GM21360 (cell line): ENCODE data around the gene DDX39B.
A peak's percentile ranks its signal among the peaks of the same experiment; 100 is the strongest.
"Not testable (repeated sequence)": the region's sequence is repeated elsewhere in the genome, so short reads cannot be mapped to it uniquely, and the experiment has no call there.

ENCODE experiments used
- ATAC-seq: cut with Tn5 transposase; IDR thresholded peaks from one replicate; pipeline ENCODE4 v1.9.1; 2021; ENCODE audit warnings: mild to moderate bottlenecking, moderate library complexity; ENCODE audit not compliant: unreplicated experiment

Gene DDX39B

DNA sequence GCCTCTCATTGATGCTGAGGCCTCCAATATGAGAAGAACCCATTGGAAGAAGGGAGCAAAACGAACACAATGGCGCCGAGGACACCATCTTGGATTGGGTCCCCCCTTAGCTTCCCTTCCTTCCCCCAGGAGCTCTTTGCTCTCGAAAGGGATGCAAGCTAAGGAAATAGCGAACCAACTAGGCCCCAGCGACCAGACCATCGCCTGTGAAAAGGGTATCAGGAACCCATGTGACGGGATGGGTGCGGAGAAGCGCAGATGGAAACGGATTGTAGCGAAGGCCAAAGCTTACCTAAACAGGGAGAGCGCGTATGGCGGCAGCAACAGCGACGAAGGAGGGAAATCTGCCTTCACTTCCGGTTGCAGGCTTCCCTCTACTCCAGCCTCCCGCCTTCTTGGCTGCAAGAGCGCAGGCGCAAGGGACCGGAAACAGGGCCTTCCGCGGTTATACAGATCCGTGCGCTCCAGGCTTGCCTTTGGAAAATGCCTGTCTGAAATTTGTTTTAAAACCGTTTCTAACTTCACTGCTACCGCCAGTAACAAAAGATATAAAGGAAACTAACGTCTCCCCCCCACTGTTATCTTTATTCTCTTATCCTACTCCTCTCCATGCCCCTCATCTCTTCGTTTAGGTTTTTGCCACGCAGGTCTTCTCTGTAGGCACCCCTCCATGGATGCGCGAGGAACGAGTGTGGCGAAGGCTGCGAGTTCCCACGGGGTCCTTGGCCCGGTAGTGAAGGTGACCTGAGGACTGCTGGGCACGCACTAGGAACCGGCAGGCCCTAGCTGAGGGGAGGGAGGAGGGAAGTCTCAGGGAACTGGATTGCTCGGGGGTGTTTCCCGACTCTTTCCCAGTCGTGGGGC lies at the start of gene DDX39B:
TSS of gene DDX39B (minus strand) at position 346 of the 864 bp plus-strand sequence. CDS start 1,471 bp downstream, outside the sequence.
- ATAC-seq, result peak; percentile 56

DNA sequence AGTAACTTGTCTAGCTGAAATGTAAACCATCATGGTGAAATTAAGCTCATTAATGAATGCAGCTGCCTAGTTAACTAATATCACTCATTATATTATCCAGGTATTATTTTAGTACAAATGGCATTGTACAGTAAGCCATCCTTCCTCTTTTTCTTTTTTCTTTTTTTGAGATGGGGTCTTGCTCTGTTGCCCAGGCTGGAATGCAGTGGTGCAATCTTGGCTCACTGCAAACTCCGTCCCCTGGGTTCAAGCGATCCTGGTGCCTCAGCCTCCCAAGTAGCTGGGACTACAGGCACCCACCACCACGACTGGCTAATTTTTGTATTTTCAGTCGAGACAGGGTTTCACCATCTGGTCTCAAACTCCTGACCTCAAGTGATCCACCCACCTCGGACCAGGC lies 48.9 kb upstream of the DDX39B start:
- not testable (repeated sequence) for ATAC-seq

DNA sequence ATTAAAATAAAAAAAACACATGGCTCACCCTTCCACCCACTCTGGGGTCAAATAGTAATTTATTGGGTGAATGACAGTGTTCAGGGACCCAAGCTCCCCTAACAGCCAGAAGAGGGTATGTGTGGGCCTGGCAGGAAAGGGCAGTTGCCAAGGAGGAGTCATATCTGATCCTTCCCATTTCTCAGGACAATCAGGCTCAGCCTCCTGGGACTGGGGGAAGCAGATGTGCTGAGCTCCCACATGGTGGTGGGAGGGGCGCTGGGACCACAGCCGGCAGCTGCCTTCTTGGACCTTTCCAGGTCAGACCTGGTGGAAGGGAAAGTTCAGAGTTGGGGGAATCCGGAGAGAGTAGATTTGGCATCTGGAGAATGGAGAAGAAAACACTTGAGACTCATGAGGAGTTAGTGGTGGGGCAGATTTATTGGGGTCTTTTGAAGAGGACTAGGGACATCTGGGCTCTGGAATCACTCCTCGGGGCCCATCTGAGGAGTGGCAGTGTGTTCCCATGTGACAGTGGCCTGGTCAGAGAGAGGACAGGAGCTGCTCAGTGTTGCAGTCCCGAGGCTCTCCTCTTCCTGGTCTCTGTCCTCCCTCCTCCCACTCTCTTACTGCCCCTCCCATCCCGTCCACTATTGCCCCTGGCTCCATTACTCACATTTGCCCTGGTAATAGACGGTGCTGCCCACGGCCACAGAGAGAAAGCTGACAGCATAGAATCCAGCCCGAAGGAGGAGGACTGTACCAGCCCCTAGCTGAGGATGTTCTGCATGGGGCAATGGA lies 47.3 kb upstream of the DDX39B start:
- no peak for ATAC-seq

DNA sequence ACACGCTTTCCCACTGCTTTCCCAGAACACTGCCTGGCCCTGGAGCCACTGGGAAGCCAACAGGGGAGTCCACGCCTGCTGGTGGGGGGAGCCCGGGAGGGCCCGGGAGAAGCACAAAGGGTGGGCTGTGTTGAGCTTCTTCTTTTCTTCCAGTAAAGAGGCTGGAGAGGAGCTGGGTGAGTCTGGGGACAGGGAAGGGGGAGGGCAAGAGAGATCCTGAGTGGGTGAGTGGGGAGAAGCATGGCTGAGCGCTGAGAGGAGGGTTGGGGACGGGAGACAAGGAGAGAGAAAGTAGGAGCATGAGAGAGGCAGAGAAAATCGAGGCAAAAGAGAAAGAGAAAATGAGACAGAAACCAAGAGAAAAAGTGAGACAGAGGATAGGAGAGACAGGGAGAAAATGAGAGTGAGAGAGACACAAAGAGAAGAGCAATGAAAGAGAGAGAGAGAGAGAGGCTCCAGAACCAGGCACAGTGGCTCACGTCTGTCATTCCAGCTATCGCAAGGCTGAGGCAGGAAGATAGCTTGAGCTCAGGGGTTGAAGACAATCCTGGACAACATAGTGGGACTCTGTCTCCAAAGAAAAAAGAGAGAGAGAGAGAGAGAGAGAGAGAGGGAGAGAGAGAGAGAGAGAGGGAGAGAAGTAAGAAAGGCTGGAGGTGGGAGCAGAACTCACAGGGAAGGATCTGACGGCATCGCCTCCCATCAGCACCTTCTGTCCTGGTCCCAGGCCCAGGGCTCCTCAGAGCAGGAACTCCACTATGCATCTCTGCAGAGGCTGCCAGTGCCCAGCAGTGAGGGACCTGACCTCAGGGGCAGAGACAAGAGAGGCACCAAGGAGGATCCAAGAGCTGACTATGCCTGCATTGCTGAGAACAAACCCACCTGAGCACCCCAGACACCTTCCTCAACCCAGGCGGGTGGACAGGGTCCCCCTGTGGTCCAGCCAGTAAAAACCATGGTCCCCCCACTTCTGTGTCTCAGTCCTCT lies 46.3 kb upstream of the DDX39B start:
- ATAC-seq, result no peak

DNA sequence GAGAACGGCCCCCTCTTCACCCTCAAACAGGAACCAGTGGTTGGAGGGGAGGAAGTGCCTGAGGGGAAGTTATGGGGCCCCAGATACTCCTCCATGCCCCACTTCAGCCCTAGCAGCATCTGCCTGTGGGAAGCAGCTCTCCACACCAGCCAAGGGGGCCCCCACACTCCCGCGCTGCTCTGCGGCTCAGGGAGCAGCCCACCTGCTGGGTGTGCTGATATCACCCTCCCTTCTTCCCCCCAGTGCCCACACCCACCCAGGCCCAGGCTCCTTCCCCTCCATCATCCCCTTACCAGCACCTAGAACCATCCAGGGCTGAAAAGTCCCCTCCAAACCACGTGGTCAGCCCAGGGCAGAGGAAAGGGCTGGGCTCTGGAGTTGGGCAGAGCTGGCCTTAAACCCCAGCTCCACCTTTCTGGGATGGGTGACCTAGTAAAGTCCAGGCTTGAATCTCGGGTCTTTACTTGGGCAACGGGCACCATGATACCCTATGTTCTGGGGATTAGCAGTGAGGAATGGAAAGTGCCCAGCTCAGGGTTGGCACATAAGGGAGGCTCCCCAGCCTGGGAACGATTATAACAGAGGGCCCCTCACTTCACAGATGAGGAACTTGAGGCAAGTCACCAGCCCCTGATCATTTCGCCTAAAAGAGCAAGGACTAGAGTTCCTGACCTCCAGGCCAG lies 44.9 kb upstream of the DDX39B start:
- ATAC-seq, result no peak

DNA sequence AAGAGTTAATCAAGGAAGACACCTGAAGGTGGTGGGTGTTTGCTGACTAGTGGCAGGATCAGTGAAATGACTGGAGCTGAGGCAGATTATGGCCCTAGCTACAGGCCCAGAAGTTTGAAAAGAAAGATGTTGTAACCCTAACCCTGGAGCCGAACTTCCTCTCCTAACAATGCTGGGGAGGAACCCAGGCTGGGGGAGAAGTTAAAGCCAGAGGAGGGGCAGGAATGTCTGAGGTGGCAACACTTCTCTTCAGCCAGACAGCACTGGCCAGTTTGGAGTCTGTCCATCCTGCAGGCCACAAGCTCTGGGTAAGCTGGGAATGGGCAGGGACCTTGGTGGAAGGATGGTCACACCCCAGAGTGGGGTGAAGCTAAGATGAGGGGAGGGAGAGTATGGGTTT lies 44.2 kb upstream of the DDX39B start, which contains the start of gene LST1:
TSS of gene LST1 (plus strand) at position 270 of the 400 bp plus-strand sequence. CDS start 1,023 bp downstream, outside the sequence.
- no peak for ATAC-seq

DNA sequence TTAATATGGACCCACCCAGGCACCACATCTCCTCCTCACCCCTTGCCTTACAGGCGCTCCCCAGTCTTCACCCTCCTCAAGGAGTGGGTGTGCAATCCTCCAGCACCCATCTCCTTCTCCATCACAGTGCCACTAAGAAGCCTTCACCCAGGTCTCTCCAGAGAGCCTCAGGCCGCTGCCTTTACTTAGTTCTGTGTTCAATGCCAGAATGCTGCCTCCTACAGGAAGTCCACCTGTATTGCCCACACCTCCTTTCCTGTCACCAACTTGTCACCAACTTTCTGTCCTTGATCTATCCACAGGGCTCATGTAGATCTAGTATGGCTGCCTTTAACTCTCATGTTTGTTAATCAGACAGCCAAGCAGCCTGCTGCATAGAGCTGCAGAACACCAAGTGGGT lies 43.7 kb upstream of the DDX39B start:
- no peak for ATAC-seq

DNA sequence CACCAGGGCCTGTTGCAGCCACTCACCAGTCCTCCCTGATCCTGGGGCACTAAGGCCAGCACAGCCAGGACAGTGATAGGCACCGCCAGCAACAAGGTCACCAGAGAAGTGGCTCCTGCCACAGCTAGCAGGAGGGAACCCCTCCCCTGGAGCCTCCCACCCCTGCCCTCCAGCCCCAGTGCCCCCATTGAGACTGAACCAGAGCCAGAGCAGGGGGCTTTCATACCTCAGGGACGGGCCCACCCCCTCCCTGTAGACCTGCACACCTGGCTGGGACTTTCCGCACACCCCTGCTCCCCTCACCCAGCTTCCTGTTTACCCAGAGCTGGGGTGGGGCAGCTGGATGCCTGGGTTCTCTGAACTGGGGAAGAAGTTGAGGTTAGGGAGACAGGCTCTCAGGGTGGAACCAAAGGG lies 40.4 kb upstream of the DDX39B start, which contains the start of gene LTB:
TSS of gene LTB (minus strand) at position 195 of the 414 bp plus-strand sequence. CDS start at position 188, 7 bp downstream.
- no peak for ATAC-seq

DNA sequence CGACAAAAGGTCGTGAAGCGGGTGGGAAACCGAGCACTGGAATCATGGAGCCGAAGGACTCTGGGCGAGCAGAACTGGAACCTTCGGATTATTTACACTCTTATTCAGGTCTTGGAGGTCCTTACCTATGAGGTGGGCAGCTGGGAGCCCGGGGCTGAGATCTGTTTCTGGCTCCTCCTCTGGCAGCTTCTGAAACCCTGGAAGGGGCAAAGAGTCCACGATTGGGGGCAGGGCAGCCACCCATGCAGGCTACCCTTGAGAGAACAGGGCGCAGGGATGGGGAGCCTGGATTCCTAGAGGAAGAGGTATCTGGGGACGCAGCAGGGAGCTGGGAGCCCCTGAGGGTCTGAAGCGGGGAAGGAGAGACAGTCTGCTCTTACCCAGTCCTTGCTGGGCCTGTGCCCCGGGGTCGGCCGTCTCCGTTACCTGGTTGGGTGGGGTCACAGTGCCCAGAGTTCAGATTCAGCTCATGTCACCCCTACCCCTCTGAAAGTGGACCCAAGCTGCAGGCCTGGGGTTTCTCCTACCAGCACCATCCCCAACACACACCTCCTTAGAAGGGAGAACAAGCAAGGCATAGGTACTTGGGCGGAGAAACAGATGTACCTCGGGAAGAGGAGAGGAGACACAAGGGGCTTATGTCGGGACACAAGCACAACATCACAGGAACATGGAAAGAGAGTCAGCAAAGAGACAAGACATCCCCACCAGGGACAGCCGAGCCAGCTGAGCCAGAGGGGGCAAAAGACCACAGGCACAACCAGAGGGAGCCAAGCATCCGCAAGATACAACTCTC lies 39.8 kb upstream of the DDX39B start:
- no peak for ATAC-seq

DNA sequence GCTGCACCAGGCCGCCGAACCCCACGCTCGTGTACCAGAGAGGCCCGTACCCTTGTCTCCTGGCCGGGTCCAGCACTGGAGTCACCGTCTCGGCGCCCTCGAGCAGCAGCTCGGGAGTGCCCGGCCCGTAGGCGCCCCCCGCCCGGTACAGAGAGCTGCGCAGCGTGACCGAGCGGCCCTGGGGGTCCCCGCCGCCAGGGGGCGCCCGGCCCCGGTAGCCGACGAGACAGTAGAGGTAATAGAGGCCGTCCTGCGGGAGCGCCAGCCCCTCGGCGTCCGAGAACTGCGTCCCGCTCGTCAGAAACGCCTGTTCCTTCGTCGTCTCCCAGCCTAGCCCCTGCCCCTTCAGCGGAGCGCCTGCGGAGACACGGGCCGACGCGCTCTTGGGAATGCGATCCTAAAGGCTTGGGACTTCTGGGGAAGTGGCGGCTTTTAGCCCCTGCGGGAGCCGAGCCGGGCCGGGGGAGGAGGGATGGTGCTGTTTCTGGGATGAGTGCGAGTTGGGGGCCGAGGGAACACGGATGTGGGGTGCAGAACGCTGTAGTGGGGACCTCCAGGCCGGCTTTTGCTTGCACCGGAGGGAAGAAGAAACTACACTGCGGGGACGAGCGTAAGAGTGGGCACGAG lies 39.1 kb upstream of the DDX39B start:
- ATAC-seq, result peak; percentile 51

DNA sequence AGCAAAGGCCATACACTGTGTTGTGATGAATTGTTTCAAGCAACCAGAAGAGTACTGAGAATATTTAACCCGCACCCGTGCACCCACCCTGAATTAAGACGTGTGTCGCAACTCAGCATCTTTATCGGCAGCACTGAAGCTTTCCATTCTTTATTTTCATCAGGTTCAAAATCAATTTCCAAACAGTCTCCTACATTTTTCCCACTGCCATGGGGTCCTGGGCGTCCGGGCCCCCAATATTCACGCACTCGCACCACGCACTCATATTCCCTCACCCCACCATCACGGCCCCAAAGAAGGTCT lies 38.6 kb upstream of the DDX39B start:
- no peak for ATAC-seq

DNA sequence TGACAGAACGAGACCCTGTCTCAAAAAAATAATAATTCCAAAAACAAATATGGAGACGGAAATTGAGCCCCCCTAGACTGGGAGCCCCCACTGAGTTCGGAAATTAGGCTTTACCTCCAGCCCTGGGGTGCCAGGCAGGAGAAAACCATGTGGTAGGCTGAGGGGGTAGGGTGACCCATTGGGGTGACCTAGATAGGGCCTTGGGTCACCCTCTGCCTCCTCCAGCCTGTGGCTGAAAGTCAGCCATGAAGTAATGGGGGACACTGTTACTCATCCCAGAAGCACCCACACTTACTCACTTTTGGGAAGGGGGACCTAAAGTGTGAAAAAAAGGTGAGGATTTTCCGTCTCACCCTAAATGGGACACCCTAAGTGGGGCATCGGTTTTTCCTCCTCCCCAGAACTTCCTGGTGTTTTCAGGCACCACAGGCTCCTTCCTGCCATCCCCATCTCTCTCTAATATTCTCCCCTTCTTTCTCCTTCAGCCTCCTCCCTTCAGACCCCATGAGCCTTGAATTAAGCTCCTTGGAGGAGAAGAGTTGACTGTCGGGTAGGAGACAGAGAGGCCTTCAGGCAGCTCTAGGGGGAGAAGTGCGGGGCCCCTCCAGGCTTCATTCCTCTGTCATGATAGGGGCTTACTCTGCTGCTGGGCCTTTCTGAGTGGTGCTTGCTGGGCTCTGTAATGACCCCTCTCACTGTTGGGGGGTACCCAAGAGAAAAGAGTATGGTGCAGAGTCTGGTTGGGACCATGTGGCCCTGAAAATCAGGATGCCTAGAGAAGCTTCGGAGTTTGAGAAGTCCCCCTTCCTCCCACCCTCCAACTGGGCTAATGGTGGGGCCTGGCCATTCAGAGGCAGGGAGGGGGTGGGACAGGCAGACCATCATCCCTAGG lies 38.0 kb upstream of the DDX39B start:
- no peak for ATAC-seq

DNA sequence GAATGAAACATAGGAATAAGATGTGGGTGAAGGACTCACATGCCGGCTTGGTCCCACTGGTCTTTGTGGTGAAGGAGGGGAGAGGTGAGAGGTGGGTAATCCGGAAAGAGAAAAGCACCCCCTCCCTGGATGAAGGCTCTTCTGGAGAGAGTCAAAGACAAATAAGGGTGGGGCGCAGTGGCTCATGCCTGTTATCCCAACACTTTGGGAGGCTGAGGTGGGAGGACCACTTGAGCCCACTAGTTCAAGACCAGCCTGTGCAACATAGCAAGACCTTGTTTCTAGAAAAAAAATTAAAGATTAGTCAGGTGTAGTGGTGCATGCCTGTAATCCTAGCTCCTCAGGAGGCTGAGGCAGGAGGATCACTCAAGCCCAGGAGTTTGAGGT lies 37.3 kb upstream of the DDX39B start:
- no peak for ATAC-seq

DNA sequence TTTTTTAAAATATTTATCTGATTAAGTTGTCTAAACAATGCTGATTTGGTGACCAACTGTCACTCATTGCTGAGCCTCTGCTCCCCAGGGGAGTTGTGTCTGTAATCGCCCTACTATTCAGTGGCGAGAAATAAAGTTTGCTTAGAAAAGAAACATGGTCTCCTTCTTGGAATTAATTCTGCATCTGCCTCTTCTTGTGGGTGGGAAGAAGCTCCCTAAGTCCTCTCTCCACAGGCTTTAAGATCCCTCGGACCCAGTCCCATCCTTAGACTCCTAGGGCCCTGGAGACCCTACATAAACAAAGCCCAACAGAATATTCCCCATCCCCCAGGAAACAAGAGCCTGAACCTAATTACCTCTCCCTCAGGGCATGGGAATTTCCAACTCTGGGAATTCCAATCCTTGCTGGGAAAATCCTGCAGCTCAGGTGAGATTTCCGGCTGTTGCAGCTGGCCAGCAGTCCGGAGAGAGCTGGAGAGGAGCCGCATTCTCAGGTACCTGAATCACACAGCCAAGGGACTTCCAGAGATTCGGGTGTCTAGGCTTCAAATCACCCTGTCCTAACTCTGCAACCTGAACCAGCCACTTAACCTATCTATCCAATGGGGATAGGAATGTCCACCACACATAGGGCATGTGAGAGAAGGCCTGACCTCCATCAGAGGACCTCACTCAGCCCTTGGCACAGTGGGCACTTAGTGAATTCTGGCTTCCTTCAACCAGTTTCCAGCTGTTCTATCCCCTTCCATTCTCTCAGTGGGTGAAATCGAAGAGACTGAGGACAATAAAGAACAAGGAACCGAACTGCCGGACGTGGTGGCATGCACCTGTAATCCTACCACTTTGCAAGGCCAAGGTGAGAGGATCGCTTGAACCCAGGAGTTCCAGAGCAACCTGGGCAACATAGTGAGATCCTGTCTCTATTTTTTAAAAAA lies 36.6 kb upstream of the DDX39B start:
- ATAC-seq, result no peak

DNA sequence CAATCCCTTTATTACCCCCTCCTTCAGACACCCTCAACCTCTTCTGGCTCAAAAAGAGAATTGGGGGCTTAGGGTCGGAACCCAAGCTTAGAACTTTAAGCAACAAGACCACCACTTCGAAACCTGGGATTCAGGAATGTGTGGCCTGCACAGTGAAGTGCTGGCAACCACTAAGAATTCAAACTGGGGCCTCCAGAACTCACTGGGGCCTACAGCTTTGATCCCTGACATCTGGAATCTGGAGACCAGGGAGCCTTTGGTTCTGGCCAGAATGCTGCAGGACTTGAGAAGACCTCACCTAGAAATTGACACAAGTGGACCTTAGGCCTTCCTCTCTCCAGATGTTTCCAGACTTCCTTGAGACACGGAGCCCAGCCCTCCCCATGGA lies 35.8 kb upstream of the DDX39B start:
- ATAC-seq, result no peak

DNA sequence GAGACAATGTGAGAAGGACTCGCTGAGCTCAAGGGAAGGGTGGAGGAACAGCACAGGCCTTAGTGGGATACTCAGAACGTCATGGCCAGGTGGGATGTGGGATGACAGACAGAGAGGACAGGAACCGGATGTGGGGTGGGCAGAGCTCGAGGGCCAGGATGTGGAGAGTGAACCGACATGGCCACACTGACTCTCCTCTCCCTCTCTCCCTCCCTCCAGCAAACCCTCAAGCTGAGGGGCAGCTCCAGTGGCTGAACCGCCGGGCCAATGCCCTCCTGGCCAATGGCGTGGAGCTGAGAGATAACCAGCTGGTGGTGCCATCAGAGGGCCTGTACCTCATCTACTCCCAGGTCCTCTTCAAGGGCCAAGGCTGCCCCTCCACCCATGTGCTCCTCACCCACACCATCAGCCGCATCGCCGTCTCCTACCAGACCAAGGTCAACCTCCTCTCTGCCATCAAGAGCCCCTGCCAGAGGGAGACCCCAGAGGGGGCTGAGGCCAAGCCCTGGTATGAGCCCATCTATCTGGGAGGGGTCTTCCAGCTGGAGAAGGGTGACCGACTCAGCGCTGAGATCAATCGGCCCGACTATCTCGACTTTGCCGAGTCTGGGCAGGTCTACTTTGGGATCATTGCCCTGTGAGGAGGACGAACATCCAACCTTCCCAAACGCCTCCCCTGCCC lies 35.2 kb upstream of the DDX39B start:
- no peak for ATAC-seq
